Stimulated activated CD4-positive, alpha-beta T cell treated with anti-CD3 and anti-CD28 coated beads, TNF-alpha, amount 100 ng/mL, for 4 hours (primary cell): ENCODE measurements around the gene WNT7A.

Source experiments
- DNase-seq, 3 experiments: peaks; one replicate each; pipeline ENCODE4 v3.0.0-alpha.2; 2020; ENCODE audit warnings: low read depth in 3 of 3

The WNT7A gene

DNA sequence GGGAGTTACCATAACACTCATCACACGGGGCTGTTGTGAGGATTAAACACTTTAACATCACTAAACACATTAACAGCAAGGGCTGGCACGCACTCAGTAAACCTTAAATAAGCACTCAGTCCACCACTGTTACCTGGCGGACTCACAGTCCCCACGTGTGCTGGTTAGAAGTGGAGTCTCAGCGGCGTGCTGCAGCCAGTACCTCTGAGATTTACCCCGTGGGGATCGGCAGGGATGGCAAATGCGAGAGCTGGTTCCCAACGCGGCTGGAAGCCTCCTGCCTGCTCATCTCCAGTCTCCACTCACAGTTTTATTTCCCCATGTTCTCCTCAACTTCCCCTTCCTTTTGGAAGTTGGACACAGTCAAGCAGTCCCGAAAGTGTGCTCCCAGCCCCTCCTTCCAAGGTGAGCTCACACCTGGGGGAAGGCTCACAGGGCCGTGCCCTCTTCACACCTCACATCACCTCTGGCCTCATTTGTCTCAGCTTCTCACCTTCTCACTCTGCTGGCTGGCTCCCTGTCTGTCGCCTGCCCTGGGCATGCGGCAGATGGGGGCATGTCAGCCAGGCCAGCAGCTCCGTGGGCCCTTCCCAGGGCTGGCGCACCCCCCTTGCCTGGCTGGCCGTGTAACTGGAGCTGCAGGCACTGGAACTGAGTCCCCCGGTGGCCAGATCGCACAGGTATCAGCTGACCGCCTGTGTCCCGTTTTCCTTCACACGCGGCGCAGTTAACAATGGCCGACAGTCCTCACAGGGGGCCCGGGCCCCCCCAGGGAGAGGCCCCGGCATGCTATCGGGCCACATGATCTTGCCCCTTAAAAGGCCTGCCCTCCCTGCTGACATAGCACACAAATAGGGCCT lies 87.1 kb downstream of the WNT7A start:
- no peak for DNase-seq

DNA sequence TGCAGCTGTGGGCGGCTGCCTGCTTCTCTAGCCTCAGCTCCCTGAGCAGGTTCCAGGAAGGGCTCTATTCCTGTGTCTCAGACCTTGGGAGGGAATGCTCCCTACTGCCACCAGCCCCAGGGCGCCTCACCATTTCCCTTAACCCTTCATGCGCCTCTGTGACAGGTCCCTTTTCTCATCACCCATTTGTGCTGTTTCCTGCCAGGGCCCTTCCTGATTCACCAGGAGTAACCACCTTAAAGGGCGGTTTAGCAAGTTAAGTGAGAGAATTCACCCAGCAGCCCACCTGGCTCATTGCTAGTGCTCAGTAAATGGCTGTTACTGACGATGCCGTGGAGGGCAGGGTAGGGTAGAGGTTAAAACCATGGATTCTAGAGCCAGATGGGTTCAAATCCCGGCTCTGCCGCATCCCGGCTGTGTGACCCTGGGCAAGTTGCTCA lies 87.8 kb downstream of the WNT7A start:
- no peak for DNase-seq

DNA sequence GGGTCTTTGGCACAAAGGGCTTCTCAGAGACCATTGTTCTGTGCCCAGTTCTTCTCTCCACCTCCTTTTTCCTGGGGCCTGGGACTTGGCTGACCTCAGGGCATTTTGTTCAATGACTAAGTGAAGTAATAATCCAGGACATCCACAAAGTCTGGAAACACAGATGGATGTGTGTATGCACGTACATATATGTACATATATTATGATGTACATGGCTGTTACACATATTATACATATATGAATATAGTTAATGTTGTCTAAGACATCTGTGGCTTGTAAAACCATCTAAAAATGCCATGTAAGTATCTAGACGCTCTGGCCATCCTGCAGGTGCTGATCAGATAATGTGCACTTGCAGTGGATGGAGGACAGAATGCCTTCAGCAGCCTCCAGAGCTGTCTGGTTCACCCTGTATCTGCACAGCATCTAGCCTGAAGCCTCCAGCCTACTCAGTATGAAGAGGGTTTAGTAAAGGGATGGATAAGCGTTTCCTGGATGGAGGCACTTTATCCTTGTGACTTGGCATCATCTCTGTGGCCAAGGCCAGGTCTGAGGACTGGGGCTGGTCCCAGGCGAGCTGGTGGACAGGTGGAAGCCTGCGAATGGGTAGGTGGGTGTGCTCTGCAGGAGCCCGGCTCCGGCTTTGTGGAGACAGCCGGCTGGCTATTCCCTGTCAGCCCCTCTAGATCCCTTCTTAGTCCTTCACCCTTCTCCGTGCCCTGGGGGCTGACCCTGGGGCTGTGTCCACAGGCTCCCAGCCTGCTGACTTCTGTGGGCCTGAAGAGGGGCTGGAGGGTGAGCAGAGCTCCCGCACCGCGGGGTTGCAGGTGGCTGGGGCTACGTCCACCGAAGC lies 88.4 kb downstream of the WNT7A start:
- no peak for DNase-seq

DNA sequence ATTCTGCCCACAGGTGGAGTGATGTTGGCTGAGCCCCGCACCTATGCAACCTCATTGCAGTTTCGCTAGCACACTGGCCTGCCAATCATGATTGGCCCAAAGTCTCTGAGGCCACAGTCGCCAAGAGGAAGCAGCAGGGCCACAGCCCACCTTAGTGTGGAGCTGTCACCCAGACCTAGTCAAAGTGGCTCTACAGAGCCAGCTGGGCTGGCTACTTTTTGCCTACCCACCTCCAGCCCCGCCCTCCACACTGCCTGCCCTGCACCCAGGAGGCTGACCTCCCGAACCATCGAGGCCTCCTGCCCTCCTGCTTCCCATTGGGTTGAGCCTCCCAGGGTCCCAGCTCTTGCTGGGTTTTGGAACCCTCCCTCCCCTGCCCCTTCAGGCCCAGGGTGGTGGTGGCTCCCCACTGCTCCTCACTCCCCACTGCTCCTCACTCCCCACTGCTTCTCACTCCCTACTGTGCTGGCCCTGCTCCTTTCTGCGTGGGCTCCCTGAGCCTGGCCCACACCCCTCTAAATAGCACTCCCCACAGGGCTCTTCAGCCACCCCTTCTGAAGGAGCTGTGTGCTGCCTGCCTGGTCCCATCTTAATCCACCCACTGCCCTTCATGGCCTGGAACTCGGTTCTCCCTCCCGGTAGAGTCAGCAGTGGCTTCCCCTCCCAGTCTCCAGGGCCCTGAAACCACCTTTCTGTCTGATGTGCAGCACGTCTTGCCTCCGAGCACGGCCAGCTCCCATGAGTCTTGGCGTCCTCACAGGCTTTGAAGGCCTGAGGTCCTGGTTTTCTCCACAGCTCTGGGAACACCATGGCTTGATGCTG lies 89.3 kb downstream of the WNT7A start:
- no peak for DNase-seq

DNA sequence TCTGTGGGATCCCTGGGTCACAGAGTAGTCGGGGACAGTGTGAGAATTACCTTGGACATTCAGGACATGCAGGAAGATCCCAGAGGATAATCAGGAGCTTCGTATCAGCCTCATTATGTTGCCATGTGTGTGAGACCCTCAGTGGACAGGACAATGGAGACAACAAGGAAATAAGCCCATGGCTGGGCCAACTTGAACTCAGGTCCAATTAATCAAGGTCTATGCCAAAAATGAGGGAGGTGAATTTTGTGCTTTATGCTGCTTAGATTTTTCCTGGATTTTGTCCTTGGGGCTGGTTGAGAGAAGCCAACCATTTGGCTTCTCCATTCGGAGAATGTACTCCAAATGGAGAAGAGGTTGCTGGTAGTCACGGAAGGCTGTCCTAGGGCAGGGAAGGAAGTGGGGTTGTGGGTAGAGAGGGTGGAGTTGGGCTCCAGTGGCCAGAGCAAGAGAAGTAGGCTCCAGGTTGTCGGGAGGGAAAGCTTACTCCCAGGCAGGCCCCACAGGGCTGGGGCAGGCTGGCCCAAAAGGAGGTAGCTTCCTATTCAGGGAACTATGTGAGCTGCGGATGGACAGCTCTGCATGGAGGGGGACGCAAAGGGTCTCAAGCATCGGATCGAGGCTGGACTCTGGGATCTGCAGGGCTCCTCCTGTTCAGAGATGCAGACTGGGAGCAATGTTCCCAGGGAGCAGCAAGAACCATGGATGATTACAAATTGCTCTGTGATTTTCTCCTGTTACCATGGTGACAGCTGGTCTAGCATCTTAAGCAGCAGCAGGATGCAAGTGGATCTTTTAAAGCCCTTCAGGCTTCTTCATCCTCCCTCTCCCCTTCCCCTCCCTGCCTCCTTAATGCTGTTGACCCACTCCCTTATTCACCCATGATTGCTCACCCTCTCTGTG lies 91.1 kb downstream of the WNT7A start:
- no peak for DNase-seq

DNA sequence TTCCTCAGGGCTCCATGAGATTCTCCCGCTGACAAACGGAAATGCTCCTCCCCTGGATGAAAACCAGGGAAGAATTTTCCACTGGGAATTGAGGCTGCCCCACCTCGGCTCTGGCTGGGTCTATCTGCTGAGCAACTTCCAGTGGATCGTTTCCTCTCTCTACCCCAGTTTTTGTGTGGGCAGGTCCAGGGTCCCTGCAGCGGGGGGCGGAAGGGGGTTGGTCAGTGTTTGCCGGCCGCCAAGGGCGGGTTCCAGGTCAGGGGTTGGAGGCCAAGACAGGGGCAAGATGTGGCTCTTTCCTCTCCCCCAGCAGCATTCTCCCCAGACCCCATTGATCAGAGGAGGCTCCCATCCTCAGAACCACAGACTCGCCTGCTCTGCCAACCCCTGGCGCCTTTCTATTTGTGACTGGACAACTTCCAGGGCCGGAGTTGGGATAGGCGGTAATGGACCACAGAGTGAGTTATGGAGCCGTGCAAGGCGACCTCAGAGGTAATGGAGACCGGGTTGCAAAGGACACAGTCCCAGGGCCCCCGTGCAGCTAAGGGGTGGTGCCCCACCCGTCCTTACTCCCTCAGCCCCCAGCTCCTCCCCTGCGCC lies 92.2 kb downstream of the WNT7A start:
- no peak for DNase-seq

DNA sequence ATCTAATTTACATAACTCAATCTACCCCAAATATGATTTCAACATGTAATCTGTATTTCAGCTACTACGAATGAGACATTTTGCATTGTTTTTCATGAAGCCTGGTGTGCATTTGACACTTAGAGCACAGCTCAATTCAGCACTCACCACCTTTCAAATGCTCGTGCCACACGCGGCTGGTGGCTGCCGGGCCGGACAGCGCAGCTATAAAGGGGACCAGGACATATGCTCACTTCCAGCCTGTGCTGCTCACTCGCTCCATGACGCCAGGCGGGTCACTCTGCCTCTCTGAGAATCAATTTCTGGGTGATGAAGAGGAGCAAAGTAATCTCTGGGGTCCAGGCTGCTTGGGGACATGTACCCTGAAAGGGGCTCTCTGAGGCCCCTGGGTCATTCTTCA lies 93.1 kb downstream of the WNT7A start:
- DNase-seq = no peak

DNA sequence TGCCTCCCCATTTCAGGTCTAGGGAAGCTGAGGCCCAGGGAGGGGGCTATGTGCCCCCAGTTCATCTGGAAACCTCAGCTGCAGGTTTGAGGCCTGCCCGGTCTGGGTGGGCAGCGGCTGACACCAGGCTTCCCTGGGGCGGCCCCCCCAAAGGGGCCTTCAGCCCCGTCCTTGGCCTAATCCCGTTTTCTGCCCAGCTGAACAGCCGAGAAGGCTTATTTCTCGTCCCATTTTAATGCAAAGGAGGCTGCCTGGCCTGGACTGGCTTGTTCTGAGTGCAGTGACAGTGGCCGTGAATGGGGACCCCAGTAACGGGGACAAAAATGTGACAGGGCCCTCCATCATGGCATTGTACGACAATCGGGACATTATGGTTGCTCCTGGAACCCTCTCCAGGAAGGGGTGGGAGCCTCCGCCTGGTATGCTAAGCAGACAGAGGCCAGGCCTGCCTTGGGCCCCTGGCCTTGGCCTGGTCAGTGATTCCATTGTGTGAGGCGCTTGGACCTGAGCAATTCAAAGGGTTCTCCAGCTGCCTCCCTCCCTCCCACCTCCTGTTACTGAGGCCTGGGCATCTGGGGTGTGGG lies 93.9 kb downstream of the WNT7A start:
- DNase-seq = no peak

DNA sequence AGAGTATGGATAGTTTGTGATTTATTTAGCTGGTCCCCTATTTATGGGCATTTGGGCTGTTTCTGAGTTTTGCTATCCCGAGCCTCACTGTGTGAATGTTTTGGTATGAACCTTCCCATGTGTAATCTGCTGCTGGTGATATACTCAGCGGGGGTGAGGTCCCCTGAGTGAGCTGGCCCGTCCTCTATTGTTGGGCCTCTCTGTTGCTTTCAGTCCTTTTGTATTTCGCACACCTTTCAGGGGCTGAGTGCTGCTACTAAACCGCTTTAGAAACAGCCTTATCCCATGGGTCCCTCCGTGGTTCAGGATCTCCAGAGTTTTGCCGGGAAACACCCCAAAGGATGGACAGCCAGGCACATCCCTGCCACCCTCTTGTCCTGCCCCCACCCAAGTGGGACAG lies 94.5 kb downstream of the WNT7A start:
- DNase-seq = no peak

DNA sequence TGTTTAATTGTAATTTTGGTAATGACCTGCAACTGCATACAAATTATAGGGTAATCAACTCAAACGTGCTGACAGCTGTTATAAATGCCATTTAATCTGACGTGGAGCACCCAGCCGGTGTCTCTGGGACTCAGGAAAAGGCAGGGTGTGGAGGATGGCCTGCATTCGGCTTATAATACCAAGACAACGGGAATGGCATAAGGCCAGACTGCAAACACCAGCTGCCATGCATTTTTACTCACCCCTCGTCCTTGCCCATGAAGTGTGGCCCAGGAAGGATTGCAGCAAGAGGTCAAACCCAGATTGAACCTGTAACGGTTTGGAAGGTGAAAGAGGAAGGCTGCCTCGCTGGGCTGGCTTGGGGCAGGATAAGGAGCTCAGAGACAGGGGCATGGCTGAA lies 96.4 kb downstream of the WNT7A start:
- DNase-seq = no peak

DNA sequence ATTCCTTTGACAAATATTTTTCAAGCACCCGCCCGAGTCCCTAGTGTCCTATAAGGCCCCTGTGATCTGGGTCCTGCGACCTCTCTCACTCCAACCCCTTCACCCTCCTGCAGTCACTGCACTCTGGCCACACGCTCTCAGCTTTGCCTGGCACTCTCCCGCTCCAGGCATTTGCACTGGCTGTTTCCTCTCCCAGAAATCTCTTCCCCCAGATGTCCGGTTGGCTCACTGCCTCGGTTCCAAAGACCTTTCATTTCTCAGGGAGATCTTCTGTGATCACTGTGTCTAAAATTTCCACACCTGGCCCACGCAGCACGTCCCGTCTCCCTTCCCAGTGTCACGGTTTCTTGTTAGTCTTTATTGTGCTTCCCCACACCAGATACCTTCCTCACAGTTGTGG lies 97.4 kb downstream of the WNT7A start:
- DNase-seq = no peak

DNA sequence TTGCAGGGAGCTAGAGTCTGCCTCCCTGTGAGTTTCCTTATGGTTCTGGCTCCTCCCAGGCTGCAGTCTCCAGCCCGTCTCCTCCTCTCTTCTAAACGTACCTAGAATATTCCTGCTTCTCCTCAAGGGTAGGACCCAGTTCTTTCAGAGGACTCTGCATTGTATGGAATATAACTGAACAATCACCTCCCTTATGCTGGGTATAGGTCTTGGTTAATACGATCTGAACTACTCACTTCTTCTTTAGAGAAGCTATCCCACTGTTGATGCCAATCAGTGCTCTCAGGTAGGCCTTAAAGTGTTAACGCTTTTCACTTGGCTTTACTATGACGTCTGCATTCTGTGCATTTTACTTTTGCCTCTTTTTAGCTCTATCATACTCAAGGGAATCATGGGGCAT lies 98.5 kb downstream of the WNT7A start:
- DNase-seq = no peak

DNA sequence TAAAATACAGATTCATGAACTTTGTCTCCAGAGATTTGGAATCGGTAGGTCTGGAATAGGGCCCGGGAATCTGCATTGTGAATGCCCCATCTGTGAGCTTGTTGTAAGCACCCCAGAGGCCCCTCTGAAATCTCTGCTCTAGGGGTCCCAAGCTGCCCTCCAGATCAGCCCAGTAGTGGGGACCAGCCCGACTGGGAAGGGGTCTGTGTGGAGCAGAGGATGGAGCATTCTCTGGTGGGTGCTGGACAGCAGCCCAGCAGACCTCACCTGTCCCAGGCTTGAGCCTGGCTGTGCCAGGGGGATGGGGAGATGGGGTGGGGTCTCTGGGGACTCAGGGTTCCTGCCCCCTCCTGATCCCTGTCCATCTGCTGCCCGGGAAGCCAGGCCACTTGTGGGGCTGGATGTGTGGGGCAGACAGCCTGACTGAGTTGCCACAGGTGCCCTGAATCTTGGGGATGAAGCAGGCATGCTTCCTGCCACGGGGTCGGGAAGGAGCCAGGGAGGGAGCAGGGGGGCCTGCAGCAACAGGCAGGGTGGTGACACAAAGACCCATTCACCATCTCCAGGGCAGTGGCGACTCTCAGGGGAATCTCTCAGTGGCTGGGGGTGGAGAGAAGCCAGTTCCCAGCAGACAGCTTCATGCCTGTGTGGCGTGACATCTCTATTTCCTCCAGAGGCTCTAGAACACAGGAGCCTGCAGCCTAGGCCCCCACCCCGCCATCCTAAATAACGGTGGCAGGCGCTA lies 99.3 kb downstream of the WNT7A start:
- DNase-seq = no peak

DNA sequence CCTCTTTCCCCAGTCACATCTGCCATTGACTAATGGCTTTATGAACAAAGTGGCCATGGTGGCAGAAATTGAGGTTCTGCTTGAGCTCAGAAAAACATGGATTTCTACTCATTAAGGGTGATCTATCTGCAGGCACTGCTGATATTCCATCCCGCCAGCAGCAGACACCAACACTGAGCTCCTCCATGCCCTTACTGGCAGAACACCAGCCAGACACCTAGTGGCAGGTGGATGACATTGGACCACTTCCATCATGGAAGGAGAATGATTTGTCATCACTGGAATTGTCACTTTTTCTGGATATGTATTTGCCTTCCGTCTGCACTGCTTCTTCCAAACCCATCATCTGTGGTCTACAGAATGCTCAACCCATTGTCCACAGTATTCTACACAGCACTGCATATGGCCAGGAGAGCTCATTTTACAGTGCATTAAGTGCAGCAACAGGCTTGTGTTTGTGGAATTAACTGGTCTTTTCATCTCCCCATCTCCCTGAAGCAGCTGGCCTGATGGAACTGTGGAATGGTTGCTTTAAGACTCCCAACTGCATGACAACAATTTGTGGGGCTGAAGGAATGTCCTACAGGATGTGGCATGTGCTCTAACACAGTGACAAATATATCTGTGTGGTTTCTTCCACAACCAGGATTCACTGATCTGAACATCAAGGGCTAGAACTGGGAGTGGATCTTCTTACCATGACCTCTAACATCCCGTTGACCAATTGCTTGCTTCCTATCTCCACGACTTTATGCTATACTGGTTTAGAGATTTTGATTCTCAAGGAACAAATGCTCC lies 103.4 kb downstream of the WNT7A start:
- DNase-seq = no peak

DNA sequence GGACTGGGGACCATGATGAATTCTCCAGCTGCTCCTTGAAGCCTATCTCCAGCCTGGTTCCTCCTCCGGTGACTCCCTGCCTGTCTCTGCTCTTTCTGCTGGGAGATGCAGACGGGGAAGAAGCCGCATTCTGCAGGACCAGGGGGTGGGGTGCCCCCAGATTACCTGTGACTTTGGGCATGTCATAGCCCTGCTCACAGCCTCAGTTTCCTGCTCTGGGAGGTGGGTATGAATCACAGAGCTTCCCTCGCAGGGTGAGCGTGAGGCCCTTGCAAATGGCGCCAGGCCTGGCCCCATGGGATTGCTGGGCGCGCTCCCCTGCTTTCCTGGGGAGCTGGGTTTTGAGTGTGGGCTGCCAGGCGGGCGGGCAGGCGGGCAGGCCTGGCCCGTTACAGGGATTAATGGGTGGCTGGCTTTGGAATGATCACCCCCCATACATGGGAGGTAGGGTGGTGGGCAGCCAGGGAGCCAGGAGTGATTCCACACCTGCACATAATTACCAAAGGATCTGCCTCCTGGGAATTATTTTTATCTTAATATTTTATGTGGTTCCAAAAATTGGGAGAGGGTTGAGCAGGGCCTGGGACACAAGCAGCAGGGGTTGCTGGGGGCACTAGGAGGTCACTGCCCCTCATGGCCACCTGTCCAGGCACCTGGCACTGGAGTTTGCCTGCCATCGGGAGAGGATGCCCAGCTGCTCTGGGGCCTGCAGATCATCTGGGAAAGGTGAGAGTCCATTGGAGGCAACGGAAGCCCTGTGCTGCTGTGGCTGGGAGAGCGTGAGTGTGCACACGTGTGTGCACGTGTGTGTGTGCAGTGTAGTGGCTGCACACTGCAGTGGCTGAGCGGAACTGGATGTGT lies 106.8 kb downstream of the WNT7A start:
- no peak for DNase-seq

DNA sequence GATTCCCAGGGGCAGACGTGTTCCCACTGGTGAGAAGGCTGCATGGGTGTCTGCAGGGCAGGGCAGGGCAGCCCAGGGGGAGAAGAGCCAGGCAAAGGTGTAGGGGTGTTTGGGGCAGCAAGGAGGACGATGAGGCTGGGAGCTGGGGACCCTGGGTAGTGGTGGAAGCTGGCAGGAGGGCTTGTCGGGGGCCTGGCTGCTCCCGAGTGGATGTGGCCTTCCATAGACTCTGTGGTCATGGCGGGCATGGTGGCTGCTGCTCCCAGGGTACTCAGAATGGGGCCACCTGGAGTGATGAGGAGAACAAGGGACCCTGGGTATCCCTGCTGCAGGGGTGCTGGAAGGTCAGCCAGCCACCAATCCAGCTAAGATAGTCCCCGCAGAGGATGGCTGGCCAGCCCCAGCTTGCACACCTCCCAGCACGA lies 107.5 kb downstream of the WNT7A start:
- no peak for DNase-seq

DNA sequence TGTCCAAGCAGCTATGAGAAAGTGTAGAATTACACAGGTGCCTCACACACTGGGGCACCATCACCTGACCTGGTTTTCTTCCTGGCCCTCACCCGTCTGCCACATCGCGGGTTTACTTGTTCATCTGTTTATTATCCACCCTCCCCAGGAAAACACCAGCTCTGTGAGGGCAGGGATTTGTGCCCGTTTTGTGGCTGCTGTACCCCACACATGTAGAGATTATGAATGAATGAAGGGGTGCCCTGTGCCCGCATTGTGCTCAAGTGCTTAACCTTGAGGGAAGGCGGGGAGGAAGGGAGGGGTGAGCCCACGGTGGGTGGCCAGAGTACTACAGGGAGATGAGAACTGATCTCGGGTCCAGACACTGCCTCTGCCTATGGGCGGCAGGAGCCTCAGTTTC lies 108.4 kb downstream of the WNT7A start:
- DNase-seq = no peak
